Subcutaneous abdominal adipose tissue (tissue), 5 donors: ENCODE measurements around the gene RPGRIP1L.
"Not testable (repeated sequence)": the region's sequence is repeated elsewhere in the genome, so short reads cannot be mapped to it uniquely, and the experiment has no call there.

Experiments used
- H3K27ac ChIP-seq: one replicate; pipeline ENCODE4 v1.7.0; 2013; ENCODE audit warnings: low read depth, mild to moderate bottlenecking, inconsistent platforms, low read length, moderate library complexity
- H3K27me3 ChIP-seq, 5 donors: one replicate each; pipeline ENCODE4 v1.7.0; 2013; ENCODE audit warnings: low read length in 5 of 5, inconsistent platforms in 1 of 5; ENCODE audit not compliant: control insufficient read depth in 5 of 5, insufficient read depth in 4 of 5
- H3K36me3 ChIP-seq, 5 donors: one replicate each; pipeline ENCODE4 v1.7.0; 2013; ENCODE audit warnings: low read length in 5 of 5; ENCODE audit not compliant: control insufficient read depth in 5 of 5, insufficient read depth in 5 of 5
- H3K4me1 ChIP-seq, 5 donors: one replicate each; pipeline ENCODE4 v1.7.0; 2013; ENCODE audit warnings: low read length in 5 of 5, mild to moderate bottlenecking in 3 of 5, moderate library complexity in 1 of 5; ENCODE audit not compliant: control insufficient read depth in 5 of 5, insufficient read depth in 5 of 5
- H3K4me3 ChIP-seq, 5 donors: one replicate each; pipeline ENCODE4 v1.7.0; 2013; ENCODE audit warnings: low read length in 5 of 5, low read depth in 1 of 5
- H3K9ac ChIP-seq, 5 donors: one replicate each; pipeline ENCODE4 v1.7.0; 2013; ENCODE audit warnings: low read length in 5 of 5, mild to moderate bottlenecking in 4 of 5, moderate library complexity in 3 of 5
- H3K9me3 ChIP-seq, 5 donors: one replicate each; pipeline ENCODE4 v1.7.0; 2013; ENCODE audit warnings: low read length in 5 of 5; ENCODE audit not compliant: control insufficient read depth in 5 of 5
- donor health status: healthy.
- donor health status: healthy.
- donor health status: healthy.
- donor health status: healthy.
- donor health status: healthy.

The RPGRIP1L gene

DNA sequence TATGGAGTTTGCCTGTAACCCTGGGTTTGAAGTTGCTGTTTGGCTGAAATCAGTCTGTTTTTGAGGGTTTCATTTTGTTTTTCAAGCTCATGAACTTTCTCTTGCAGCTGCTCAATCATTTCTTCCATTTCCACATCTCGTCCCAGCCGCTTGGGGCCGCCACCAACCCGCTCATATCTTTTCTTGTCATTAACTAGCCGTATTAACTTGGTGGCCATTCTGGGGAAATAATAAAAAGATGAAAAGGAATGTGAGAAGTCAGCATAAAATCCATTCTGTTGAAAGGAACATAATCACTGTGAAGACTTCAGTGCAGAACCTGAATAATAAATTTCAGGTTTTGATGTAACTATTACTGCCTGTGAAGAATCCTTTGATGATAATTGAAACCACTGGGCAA lies 11.5 kb downstream of the RPGRIP1L start:
- H3K9me3 ChIP-seq = no peaks in the 10 kb centered on the region
- H3K27ac ChIP-seq = no peak overlapping the region
- peaks cover 0 to 7% (median 0%) of the 10 kb centered on the region in 5 donors for H3K36me3 ChIP-seq
- H3K4me3 ChIP-seq = no peak overlapping the region
- H3K27me3 ChIP-seq = no peaks in the 10 kb centered on the region
- no peaks in the 10 kb centered on the region for H3K4me1 ChIP-seq
- no peak overlapping the region for H3K9ac ChIP-seq

DNA sequence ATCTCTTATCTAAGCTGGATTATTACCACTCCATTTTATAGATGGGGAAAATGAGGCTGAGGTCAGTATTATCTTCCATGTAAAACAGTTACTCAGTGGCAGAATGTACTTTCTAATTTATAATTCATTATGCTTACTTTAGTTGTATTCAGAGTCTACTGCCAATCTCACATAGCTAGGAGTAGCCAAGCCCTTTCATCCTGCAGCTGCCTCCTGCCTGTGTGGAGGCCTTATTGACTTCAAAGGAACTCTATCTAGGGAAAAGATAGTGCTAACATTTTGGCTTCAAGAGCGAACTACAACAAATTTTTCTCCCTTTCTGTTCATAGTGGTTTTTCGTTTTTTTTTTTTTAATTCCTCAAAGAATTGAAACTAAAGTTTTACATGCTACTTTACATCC lies 12.9 kb downstream of the RPGRIP1L start:
- Histone ChIP-seq H3K9me3 (no peaks in the 10 kb centered on the region), H3K27ac (no peak overlapping the region), H3K9ac (no peak overlapping the region), H3K4me1 (no peaks in the 10 kb centered on the region), H3K4me3 (no peak overlapping the region), H3K27me3 (no peaks in the 10 kb centered on the region), H3K36me3 (peaks cover 0 to 7% (median 0%) of the 10 kb centered on the region in 5 donors)

DNA sequence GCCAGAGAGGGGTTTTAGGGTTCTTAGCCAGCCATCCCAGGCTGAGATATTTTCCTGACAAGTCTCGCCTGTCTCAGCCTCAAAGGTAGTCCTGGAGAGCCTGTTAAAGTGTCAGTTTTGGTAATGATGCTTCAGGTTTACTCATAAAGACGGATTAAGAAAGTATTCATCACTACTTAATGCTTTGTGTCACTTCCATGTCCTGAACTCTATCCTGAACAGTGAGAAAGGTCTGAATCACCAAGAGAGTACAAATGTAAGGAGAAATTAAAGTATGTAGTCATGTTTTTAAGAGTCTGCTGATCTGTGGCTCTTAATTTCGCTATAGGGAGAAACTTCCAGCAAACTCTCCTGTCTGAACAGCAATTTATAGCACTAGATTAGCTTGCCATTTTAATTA lies 14.0 kb downstream of the RPGRIP1L start:
- H3K9ac ChIP-seq = no peak overlapping the region
- H3K4me1 ChIP-seq = no peaks in the 10 kb centered on the region
- no peaks in the 10 kb centered on the region for H3K27me3 ChIP-seq
- H3K9me3 ChIP-seq = no peaks in the 10 kb centered on the region
- H3K4me3 ChIP-seq = no peak overlapping the region
- H3K36me3 ChIP-seq = peaks cover 0 to 10% (median 3%) of the 10 kb centered on the region in 5 donors
- no peak overlapping the region for H3K27ac ChIP-seq

DNA sequence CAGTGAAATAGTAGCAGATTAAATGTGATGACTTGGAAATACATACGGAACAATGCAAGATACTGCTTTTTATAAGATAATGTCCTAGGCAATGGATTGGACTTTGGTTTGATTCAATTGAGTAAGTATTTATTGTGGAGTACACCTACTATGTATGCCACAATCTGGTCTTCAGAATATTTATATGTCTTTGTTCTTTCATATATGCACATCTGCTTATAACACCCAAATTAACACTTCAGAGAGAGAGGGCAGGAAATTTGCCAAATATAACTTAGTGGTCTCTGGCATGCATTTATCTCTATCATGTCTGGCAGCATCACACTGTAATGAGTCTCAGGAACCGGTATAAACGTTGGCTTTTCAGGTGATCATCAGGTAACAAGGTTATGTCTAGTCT lies 16.9 kb downstream of the RPGRIP1L start:
- H3K9me3 ChIP-seq = no peaks in the 10 kb centered on the region
- H3K27me3 ChIP-seq = no peaks in the 10 kb centered on the region
- no peaks in the 10 kb centered on the region for H3K4me1 ChIP-seq
- H3K4me3 ChIP-seq = no peak overlapping the region
- no peak overlapping the region for H3K27ac ChIP-seq
- H3K36me3 ChIP-seq = peaks cover 0 to 6% (median 3%) of the 10 kb centered on the region in 5 donors
- no peak overlapping the region for H3K9ac ChIP-seq

DNA sequence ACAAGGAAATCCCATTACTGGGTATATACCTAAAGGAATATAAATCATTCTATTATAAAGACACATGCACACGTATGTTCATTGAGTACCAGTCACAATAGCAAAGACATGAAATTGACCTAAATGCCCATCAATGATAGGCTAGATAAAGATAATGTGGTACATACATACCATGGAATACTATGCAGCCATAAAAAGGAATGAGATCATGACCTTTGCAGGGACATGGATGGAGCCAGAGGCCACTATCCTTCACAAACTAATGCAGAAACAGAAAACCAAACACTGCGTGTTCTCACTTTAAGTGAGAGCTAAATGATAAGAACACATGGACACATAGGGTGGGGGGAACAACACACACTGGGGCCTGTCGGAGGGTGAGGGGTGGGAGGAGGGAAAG lies 18.3 kb downstream of the RPGRIP1L start:
- not testable (repeated sequence) for H3K36me3 ChIP-seq, H3K4me1 ChIP-seq, H3K27ac ChIP-seq, H3K27me3 ChIP-seq, H3K4me3 ChIP-seq, H3K9ac ChIP-seq, H3K9me3 ChIP-seq

DNA sequence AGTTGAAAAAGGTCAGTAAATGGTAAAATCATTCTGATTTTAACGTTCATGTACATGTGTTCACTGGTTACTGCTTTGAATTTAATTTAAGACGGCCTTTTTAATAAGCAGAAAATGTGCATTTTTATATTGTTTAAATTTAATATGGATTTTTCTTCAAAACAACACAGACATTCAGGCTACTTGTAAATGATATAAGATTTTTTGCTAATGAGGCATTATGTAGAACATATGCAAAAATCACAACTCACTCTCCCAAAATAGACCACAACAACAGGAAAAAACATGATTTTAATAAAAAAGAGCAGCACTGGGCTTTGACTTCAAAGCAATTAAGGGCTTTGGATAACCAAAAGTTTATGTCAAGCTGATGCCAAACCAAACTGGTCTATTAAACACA lies 22.3 kb downstream of the RPGRIP1L start:
- peaks cover 0 to 6% (median 0%) of the 10 kb centered on the region in 5 donors for H3K36me3 ChIP-seq

DNA sequence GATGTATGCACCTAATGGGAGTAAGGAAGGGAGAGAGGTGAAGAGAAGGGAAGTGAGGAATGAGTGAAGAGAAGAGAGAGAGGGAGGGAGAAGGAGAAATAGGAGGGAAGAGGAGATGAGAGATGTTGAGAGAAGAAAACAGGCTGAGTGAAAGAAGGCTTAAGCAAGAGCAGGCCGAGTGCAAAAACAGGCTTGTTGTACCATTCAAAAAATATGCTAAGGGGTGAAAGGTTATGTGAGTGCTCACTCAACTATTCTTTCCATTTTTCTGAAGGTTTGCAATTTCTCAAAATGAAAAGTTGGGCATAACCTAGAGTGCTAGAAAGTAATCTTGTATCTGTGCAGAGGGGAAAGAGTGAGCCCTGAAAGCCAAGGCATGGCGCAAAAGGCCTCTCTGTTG lies 22.9 kb downstream of the RPGRIP1L start:
- H3K4me1 ChIP-seq = peaks cover 0 to 8% (median 0%) of the 10 kb centered on the region in 5 donors
- H3K27me3 ChIP-seq = no peaks in the 10 kb centered on the region
- H3K9me3 ChIP-seq = no peaks in the 10 kb centered on the region
- H3K27ac ChIP-seq = no peak overlapping the region
- H3K9ac ChIP-seq = no peak overlapping the region
- H3K4me3 ChIP-seq = no peak overlapping the region
- peaks cover 0 to 6% (median 0%) of the 10 kb centered on the region in 5 donors for H3K36me3 ChIP-seq

More for the DNA sequence above, 22.3 kb downstream of the RPGRIP1L start:
- no peak overlapping the region for H3K4me3 ChIP-seq
- H3K9ac ChIP-seq = no peak overlapping the region
- peaks cover 0 to 8% (median 0%) of the 10 kb centered on the region in 5 donors for H3K4me1 ChIP-seq
- no peaks in the 10 kb centered on the region for H3K9me3 ChIP-seq
- no peak overlapping the region for H3K27ac ChIP-seq
- H3K27me3 ChIP-seq = no peaks in the 10 kb centered on the region

DNA sequence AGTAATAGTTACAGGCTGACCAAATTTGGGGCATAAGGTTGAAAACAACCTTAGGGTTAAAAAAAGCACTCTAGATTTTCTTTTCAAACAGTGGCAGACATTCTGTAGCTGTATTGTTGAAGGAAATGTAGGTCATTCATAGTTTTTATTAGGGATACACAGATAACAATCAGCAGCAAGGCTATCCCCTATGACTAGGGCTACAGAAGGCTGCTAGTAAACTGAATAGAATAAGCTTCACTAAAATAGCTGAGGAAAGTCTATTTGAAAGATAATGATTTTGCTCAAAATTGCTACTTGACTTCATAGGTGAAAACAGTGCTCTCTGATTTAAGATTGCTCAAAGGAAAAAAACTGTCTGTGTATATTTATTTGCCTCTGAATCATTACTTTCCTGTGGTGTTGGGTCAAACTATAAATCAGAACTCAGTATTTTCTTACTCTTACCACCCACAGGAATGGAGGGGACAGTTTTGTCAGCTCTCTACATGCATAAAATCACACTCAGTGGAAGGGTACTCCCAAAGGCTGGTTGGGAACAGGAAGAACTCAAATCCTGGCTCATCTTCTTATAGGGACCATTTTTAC lies 24.8 kb downstream of the RPGRIP1L start:
- no peak overlapping the region for H3K9ac ChIP-seq
- H3K4me1 ChIP-seq = peaks cover 0 to 8% (median 0%) of the 10 kb centered on the region in 5 donors
- H3K9me3 ChIP-seq = no peaks in the 10 kb centered on the region
- no peak overlapping the region for H3K4me3 ChIP-seq
- no peaks in the 10 kb centered on the region for H3K27me3 ChIP-seq
- no peaks in the 10 kb centered on the region for H3K36me3 ChIP-seq
- no peak overlapping the region for H3K27ac ChIP-seq

DNA sequence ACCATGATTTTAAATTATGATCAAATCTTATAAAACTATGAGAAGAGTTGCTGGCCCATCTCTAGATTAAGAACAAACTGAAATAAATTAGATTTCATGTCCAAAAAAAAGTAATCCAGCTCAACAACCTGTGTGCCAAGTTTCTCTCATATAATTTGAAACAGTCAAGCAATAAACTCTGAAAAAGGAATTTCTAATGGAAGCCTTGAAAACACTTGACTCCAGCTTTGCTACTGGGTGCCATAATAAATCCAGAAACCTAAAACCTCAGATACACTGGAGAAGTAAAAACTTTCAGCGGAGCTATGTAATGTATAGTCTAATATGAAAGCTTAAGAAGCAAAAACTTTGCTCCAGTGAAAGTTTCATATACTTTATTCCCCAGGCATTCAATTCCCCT lies 25.5 kb downstream of the RPGRIP1L start:
- H3K9me3 ChIP-seq = no peaks in the 10 kb centered on the region
- no peaks in the 10 kb centered on the region for H3K27me3 ChIP-seq
- H3K36me3 ChIP-seq = no peaks in the 10 kb centered on the region
- H3K27ac ChIP-seq = no peak overlapping the region
- no peak overlapping the region for H3K4me3 ChIP-seq
- H3K9ac ChIP-seq = no peak overlapping the region
- peaks cover 0 to 8% (median 0%) of the 10 kb centered on the region in 5 donors for H3K4me1 ChIP-seq

DNA sequence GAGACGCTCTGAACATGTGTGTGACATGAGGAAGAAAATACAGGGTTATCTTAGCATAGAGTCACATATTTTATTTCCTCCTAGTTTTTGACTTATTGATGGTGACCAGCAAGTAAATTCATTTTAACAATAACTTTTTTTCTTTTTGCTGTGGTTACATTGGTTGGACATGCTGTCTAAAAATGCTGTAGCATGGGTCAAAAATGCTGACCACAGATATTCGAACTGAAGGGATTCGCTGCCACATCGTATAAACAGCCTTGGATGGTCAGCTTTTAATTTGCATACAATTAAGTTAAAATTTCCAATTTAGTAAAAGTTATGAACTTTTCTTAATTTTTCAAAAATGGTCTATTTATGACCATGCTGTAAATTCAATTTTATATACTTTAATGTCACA lies 30.5 kb downstream of the RPGRIP1L start:
- Histone ChIP-seq H3K9me3 (no peaks in the 10 kb centered on the region), H3K9ac (no peak overlapping the region), H3K4me1 (no peaks in the 10 kb centered on the region), H3K27me3 (no peaks in the 10 kb centered on the region), H3K36me3 (no peaks in the 10 kb centered on the region), H3K4me3 (no peak overlapping the region), H3K27ac (no peak overlapping the region)

DNA sequence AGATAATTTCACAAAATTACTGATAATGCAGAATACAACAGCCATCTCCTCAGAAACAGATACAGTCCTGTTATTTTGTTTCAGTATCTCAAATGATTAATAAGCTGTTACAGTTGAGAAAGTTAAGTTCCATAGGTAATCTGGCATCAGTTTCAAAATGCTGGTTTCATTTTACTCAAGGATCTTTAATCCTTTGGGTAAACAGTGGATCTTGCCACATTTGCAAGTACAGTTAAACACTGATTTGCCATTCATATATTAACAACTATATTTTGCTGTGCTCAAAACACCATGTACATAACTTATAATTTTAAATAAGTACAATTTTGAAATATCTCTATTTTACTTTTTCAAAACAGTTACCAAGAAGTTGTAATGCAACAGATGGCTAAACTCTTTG lies 31.2 kb downstream of the RPGRIP1L start:
- no peaks in the 10 kb centered on the region for H3K36me3 ChIP-seq
- no peak overlapping the region for H3K27ac ChIP-seq
- no peaks in the 10 kb centered on the region for H3K4me1 ChIP-seq
- no peak overlapping the region for H3K9ac ChIP-seq
- H3K4me3 ChIP-seq = no peak overlapping the region
- no peaks in the 10 kb centered on the region for H3K27me3 ChIP-seq
- H3K9me3 ChIP-seq = no peaks in the 10 kb centered on the region
